HG02798 (cell line): ENCODE measurements around the gene SLC5A1.
"Not testable (repeated sequence)": the region's sequence is repeated elsewhere in the genome, so short reads cannot be mapped to it uniquely, and the experiment has no call there.

ENCODE experiments used
- ATAC-seq: cut with Tn5 transposase; IDR thresholded peaks from one replicate; pipeline ENCODE4 v1.9.1; 2021; ENCODE audit warnings: mild to moderate bottlenecking; ENCODE audit not compliant: unreplicated experiment, poor library complexity

Gene SLC5A1

DNA sequence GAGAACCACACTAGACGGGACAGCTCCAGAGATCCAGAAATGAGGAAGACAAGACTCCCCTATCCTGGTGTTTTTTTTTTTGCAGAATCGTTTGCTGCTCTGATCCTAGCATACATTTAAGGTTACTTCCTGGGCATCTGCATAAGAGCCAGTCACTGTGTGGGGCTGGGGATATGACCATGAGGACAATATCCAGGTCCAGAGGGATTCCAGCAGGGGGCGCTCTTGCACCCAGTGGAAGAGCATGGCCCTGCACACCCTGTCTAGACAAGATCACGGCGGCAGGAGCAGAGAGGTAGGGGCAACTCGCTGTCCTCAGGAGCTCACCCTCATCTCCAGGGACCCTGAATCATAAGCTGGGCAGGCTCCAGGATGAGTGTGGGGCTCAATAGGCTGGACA, 97.6 kb downstream of the SLC5A1 start:
- not testable (repeated sequence) for ATAC-seq

DNA sequence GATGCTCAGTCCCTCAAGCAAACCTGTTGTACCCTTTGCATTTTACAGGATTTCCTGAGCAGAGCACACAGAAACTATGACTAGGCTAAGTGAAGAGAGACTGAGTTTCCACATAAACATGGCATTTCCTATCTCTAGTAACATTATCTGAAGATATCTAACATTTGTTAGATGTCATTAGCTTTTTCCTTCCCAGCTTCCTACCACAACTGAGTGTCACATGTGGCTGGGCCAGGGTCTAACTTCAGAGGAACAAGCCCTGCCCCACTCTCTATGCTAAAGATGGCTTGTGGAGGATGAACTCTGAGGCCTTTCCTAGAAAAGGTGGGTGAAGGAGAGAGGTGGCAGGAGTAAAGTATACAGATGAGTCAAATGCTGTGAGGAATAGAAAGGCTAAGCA, 99.5 kb downstream of the SLC5A1 start:
- ATAC-seq = no peak

DNA sequence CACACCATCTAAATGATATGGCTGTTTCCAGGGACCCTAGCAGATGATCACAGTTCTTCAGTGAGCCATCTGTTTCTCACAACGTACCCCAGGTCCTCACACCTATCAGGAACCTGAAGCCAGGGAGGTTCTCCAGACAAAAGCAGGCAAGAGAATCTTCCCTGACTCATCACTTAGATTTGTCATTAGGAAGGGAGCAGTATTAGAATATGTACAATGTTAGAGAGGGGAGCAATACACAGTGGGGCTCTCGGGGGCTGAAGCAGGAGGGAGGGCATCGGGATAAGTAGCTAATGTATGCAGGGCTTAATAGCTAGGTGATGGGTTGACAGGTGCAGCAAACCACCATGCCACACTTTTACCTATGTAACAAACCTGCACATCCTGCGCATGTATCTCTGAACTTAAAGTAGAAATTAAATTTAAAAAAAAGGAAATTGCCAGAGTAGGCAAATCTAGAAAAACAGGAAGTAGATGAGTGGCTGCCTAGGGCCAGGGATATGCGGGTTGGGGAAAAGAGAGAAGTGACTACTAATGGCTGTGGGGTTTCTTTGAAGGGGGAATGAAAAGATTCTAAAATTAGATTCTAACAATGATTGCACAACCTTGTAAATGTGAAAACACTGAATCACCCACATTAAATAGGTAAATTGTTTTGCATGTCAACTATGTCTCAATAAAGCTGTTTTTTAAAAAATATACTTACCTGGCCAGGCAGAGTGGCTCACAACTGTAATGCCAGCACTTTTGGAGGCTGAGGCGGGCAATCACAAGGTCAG, 101.6 kb downstream of the SLC5A1 start:
- ATAC-seq = no peak

DNA sequence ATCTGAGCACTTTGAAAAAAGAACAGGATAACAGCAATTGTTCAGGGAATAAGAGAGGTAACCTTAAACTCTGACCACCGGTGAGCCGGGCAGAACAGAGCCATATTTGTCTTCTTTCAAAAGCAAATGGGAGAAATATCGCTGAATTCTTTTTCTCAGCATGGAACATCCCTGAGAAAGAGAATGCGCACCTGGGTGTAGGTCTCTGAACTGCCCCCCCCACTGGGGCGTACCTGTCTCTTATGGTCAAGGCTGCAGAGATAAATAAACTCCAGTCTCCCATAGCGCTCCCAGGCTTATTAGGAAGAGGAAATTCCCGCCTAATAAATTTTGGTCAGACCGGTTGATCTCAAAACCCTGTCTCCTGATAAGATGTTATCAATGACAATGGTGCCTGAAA, 104.1 kb downstream of the SLC5A1 start:
- ATAC-seq = not testable (repeated sequence)

DNA sequence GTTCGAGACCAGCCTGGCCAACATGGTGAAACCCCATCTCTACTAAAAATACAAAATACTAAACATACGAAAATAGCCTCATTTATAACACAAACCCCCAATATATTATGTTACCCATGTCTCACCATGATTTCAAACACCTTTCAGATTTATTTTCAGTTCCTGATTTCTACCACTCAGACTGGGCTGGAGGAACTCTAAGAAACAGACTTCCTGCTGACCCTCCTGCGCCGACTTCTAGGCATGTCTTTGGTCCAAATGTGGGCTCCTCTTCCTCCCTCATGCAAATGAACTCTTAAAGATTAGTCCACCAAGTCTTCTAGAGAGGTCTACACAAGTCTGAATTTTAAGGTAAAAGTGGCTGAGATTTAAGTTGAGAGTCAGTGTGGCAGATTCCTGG, 105.3 kb downstream of the SLC5A1 start:
- ATAC-seq = not testable (repeated sequence)

DNA sequence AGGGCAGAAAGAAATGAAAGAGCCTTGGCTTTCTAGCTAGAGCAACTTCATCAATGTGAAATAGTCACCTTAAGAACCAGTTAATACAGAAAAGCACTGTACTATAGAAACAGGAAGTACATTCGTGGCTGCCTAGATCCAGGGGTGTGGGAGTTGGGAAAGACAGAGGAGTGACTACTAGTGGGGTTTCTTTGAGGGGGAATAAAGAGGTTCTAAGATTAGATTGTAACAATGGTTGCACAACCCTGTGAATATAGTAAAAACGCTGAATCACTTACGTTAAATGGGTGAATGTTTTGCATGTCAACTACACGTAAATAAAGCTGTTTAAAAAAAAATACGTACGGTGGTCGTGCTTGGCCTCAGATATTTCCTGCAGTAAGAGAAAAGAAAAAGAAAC, 107.6 kb downstream of the SLC5A1 start:
- ATAC-seq = not testable (repeated sequence)

DNA sequence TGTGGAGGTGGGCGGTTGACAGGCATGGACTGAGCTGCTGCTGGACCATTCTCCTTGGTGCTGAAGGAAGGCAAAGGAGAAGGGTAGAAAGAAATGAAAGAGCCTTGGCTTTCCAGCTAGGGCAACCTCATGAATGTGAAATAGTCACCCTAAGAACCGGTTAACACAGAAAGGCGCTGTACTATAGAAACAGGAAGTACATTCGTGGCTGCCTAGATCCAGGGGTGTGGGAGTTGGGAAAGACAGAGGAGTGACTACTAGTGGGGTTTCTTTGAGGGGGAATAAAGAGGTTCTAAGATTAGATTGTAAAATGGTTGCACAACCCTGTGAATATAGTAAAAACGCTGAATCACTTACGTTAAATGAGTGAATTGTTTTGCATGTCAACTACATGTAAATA, 108.6 kb downstream of the SLC5A1 start:
- not testable (repeated sequence) for ATAC-seq

DNA sequence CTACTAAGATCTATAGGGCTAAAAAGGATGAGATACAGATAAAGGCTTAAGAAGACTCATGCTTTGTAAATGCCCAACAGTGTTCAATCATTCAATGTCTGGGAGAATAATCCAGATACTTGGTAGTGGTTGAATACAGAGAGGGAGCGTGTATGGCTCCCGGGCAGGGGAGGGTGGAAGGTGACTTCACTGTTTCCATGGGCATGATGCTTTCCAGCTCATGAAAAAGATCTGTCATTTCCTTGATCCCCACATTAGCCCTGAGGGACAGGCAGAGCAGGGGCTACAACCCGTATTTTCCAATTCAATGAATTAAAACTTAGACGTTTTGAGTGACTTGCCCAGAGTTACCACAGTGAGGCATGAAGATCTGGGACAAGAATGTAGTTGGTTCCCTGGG, 111.7 kb downstream of the SLC5A1 start:
- not testable (repeated sequence) for ATAC-seq

DNA sequence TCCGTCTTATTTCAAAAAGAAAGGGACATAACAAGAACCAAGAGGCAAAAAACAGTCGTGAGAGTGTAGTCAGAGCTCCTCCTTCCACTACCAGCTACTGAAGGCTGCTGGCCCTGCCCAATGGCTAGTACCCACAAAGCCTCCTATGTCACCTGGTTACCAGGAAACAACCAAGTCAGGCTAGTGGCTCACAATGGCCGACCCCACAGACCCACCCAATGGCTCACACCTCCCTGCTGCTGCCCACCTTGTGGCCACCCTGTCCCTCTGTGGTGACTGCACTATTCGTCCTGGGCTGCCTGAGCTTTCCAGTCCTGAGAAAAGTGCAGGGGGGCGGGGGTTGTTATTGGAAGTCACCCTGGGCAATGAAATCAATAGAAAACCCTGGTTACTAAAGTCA, 114.6 kb downstream of the SLC5A1 start:
- ATAC-seq = not testable (repeated sequence)

DNA sequence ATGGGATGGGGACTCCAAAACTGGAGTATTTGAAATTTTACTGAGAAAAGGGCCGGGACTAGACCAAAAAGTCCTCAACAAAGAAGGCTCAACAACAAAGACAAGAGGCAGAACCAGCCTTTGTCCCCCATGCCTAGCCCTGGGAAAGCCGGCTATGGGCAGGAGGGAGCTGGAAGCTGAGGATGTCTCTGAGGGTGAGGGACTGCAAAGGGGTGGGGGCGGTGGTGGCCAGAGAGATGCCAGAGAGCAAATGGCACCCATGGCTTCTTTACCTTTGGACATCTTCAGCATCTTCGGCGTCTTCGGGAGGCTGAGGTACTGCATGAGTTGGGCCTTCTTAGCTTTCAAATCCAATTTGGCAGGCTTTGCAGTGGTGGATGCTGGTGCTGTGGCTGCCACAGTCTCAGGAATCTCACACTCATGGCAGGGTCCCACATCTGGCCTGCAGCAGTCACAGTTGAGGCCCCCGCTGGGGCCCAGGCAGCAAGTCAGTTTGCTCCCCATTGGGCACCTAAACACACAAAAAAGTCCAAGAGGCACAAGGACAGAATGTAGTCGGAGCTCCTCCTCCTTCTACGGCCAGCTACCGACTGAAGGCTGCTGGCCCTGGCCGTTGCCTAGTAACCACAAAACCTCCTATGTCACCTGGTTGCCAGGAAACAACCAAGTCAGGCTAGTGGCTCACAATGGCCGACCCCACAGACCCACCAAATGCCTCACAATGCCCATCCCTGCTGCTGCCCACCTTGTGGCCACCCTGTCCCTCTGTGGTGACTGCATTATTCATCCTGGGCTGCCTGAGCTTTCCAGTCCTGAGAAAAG, 115.9 kb downstream of the SLC5A1 start, which contains the start of gene C22orf42:
Gene C22orf42, minus strand, starts transcription at position 592 of the 822 bp plus-strand sequence. Its CDS starts 88 bp downstream, at position 504.
- ATAC-seq = no peak

DNA sequence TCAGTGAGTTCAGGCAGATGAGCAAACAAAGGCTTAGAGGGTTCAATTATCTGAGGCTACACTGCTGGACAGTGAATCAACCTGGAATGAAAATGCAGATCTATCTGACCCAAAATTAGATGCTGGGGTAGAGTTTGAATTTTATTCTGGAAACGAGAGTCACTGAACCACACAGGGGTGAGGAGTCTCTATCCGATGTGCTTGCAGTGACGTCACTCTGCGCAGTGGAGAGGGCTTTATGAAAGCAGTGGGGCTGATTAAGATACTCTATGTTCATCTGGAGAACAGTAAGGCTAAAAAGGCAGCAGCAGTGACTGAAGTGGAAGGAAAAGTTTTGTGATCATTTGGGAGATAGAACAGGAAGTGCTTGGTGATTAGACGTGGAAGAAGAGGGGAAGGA, 117.3 kb downstream of the SLC5A1 start:
- ATAC-seq = not testable (repeated sequence)
